Measurements from ENCODE around the gene TTC9B.

GRCh38 chr19:40249201-40249600, 31.0 kb upstream of the TTC9B start:
- TF ChIP-seq CTCF (conservative IDR thresholded peaks at IDR 0.05) (no peak), EZH2 (IDR thresholded peaks at IDR 0.05; ENCODE audit: low read depth) (no peak)
